Stimulated activated CD8-positive, alpha-beta memory T cell treated with anti-CD3 and anti-CD28 coated beads, Interleukin-12 subunit alpha, Interleukin-12 subunit beta, amount 100 ng/mL, for 24 hours (primary cell): Measurements from ENCODE around the gene OR14I1.
"Not testable (repeated sequence)": the region's sequence is repeated elsewhere in the genome, so short reads cannot be mapped to it uniquely, and the experiment has no call there.

Experiments
- DNase-seq: peaks from one replicate; pipeline ENCODE4 v3.0.0-alpha.2; 2020; ENCODE audit errors: extremely low read depth

Gene OR14I1

DNA sequence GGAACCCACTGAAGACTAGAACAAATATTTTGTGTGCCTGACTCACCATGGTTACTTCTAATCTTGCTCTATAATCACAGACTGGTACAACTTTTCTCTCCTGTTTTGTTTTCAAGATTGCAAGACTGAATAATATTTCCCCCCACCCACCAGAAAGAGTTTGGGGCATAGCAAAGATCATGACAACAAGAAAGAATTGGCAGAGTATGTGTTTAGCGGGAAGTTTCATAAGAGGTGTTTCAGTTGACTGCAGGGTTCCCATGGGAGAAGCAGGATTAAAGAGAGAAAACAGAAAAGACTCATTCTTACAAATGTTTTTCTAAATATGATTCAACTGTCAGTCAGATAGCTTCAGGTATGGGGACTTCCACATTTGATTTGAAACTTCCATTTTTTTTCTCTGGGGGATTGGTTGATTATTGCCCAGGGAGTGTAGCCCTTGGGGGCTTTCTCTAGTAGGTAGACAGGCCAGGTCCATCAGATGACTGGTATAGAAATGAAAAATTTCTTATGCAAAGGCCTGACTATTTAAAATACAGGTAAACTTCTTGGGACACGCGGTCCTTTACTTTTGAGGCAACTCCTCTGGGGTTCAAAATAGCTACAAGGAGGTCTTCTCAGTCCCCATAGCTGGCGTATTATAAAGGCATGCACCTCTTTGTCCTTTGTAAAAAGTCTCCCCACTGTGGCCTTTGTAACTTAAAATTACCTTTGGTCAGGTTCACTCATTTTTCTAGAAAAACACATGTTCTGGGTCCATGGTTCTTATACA is 13.9 kb downstream of the OR14I1 start:
- DNase-seq = no peak

DNA sequence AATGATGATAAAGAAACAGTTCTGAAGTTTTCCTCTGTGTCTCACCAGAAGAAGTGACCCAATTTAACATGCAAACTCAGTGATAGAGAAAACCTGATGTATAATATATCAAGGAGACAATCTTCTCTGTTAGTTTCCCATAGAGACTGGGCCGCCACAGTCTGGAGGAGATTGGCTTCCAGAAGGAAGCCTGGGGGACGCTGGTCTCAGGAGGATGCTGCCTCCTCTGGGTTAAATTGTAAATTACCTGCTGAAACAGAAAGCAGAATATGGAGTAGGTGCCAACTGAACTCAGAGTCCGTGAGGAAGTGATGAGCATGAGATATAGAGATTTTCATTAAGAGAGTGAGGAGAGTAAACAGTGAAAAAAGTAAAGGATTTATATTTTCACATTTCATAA is 15.8 kb downstream of the OR14I1 start:
- no peak for DNase-seq

GRCh38 chr1:248681651-248682050 is 20.9 kb downstream of the OR14I1 start:
- no peak for DNase-seq

GRCh38 chr1:248670003-248670402 is 32.6 kb downstream of the OR14I1 start:
- DNase-seq = no peak

- DNase-seq = not testable (repeated sequence)
Observed at GRCh38 chr1:248663453-248664328, 38.9 kb downstream of the OR14I1 start.

- DNase-seq = not testable (repeated sequence)
Observed at GRCh38 chr1:248656797-248657196, 45.8 kb downstream of the OR14I1 start.

GRCh38 chr1:248655354-248655753 is 47.2 kb downstream of the OR14I1 start, which contains the start of gene OR2T27:
OR2T27 (minus strand) TSS chr1:248655528; CDS start chr1:248650884, 4,644 bp downstream.
- DNase-seq = not testable (repeated sequence)
